HCT116 (cell line): Measurements from ENCODE around the gene AFAP1L1. TPM values are rescaled to one million over a fixed set of nuclear protein-coding genes. Genes with fewer than 3 reads are reported as not detected.

Experiments used
- ATAC-seq: fragments of 200-7000 bp; cut with Tn5 transposase; 2 replicates; pipeline ENCODE4 v1.9.1; 2020; ENCODE audit warnings: mild to moderate bottlenecking, moderate library complexity
- BruUV-seq: library from RNA; stranded (reverse); fragments of 400-500 nt; replicated peaks from 2 replicates; lab custom pipeline; 2021; lab: Mats Ljungman, UMichigan
- CTCF ChIA-PET: fragments of 300-600 bp; sonication (Branson Sonifier 250); formaldehyde crosslinking; loops from one replicate; lab custom pipeline; 2021; ENCODE audit warnings: antibody characterized with exemption; lab: Charles Lee
- POLR2A ChIA-PET: fragments of 300-600, 350-600 bp; sonication (Branson Sonifier 250); formaldehyde crosslinking; loops from one replicate; lab custom pipeline; 2021; ENCODE audit warnings: antibody characterized with exemption; lab: Charles Lee
- RAD21 ChIA-PET, 2 experiments: fragments of 300-600 bp; sonication (Branson Sonifier 250); formaldehyde crosslinking; loops; one replicate each; lab custom pipeline; 2023; ENCODE audit warnings: low total read pairs in 2 of 2; ENCODE audit not compliant: uncharacterized antibody in 2 of 2, unreplicated experiment in 2 of 2, low non-redundant PET in 1 of 2; lab: Charles Lee
- DNase-seq: peaks from one replicate; pipeline ENCODE4 v3.0.0-alpha.2; 2010; ENCODE audit warnings: low read depth, low spot score
- H2AFZ ChIP-seq: fragments of 200-600 bp; shearing (Covaris generic), sonication (generic); 2 replicates; pipeline ENCODE4 v1.6.1; 2017; ENCODE audit warnings: low read depth, mixed run types, mixed read lengths, antibody characterized with exemption, low read length; ENCODE audit not compliant: poor library complexity, severe bottlenecking
- H3K27ac ChIP-seq: 2 replicates; pipeline ENCODE4 v1.5.1; 2012; ENCODE audit warnings: low read depth, low read length
- H3K27me3 ChIP-seq: fragments of 200-600 bp; sonication (generic); 2 replicates; pipeline ENCODE4 v1.6.1; 2016; ENCODE audit warnings: mixed run types, low read length, mixed read lengths; ENCODE audit not compliant: insufficient read depth
- H3K36me3 ChIP-seq, 2 experiments: fragments of 200-500 bp in 1 of 2; fragments of 200-600 bp in 1 of 2; sonication (Bioruptor generic) in 1 of 2; sonication (generic) in 1 of 2; 2 replicates each; pipeline versions ENCODE4 v1.5.1 to v1.6.1; 2014 to 2016; ENCODE audit warnings: low read length in 2 of 2, inconsistent platforms in 1 of 2, mixed read lengths in 1 of 2, mixed run types in 1 of 2; ENCODE audit not compliant: insufficient read depth in 2 of 2, control insufficient read depth in 1 of 2
- H3K4me1 ChIP-seq, 2 experiments: fragments of 200-600 bp in 1 of 2; sonication (generic) in 1 of 2; 2 replicates each; pipeline versions ENCODE4 v1.5.1 to v1.6.1; 2012 to 2017; ENCODE audit warnings: low read length in 2 of 2, inconsistent platforms in 1 of 2, mild to moderate bottlenecking in 1 of 2, mixed read lengths in 1 of 2, mixed run types in 1 of 2, moderate library complexity in 1 of 2; ENCODE audit not compliant: insufficient read depth in 2 of 2, control insufficient read depth in 1 of 2
- H3K4me2 ChIP-seq: fragments of 200-600 bp; sonication (generic); 2 replicates; pipeline ENCODE4 v1.6.1; 2017; ENCODE audit warnings: mixed run types, low read length, mixed read lengths
- H3K4me3 ChIP-seq, 2 experiments: fragments of 200-600 bp in 1 of 2; sonication (generic) in 1 of 2; replicated peaks in 1 of 2; 2 replicates each; pipeline ENCODE4 v1.5.1; 2011 to 2016; ENCODE audit warnings: low read length in 2 of 2, control low read depth in 1 of 2, low read depth in 1 of 2, mild to moderate bottlenecking in 1 of 2, mixed read lengths in 1 of 2, mixed run types in 1 of 2
- H3K79me2 ChIP-seq: fragments of 200-600 bp; sonication (generic); 2 replicates; pipeline ENCODE4 v1.6.1; 2017; ENCODE audit warnings: mild to moderate bottlenecking, mixed run types, low read length, moderate library complexity, mixed read lengths; ENCODE audit not compliant: insufficient read depth
- H3K9ac ChIP-seq: fragments of 200-600 bp; sonication (generic); 2 replicates; pipeline ENCODE4 v1.6.1; 2016; ENCODE audit warnings: low read length, mixed read lengths
- H3K9me2 ChIP-seq: fragments of 200-600 bp; sonication (generic), shearing (Covaris generic); 2 replicates; pipeline ENCODE4 v1.6.1; 2017; ENCODE audit warnings: mixed run types, mild to moderate bottlenecking, moderate library complexity; ENCODE audit not compliant: insufficient read depth
- H3K9me3 ChIP-seq, 2 experiments: fragments of 200-500 bp in 1 of 2; fragments of 200-600 bp in 1 of 2; sonication (Bioruptor generic) in 1 of 2; sonication (generic) in 1 of 2; 2 replicates each; pipeline ENCODE4 v1.6.1; 2014 to 2017; ENCODE audit warnings: low read length in 2 of 2, mixed read lengths in 2 of 2, inconsistent platforms in 1 of 2, low read depth in 1 of 2, mild to moderate bottlenecking in 1 of 2, mixed run types in 1 of 2, moderate library complexity in 1 of 2; ENCODE audit not compliant: control insufficient read depth in 1 of 2, insufficient read depth in 1 of 2
- H4K20me1 ChIP-seq: fragments of 200-600 bp; sonication (generic), shearing (Covaris generic); 2 replicates; pipeline ENCODE4 v1.6.1; 2017; ENCODE audit warnings: mixed run types, mild to moderate bottlenecking, moderate library complexity; ENCODE audit not compliant: insufficient read depth
- CBX3 ChIP-seq: IDR thresholded peaks from 2 replicates; pipeline ENCODE4 v1.6.1; 2012; ENCODE audit warnings: low read depth
- EGR1 ChIP-seq: IDR thresholded peaks from 2 replicates; pipeline ENCODE4 v1.6.1; 2012; ENCODE audit warnings: low read depth
- POLR2A ChIP-seq: IDR thresholded peaks from 2 replicates; pipeline ENCODE4 v1.7.0; 2011; ENCODE audit warnings: borderline replicate concordance; ENCODE audit not compliant: insufficient read depth, insufficient read length; ENCODE audit errors: extremely low read depth
- RAD21 ChIP-seq: IDR thresholded peaks from 2 replicates; pipeline ENCODE4 v1.6.1; 2012; ENCODE audit warnings: low read depth, mild to moderate bottlenecking
- SIN3A ChIP-seq: IDR thresholded peaks from 2 replicates; pipeline ENCODE4 v1.6.1; 2012; ENCODE audit warnings: low read depth
- SP1 ChIP-seq: IDR thresholded peaks from 2 replicates; pipeline ENCODE4 v1.6.1; 2012; ENCODE audit warnings: low read depth
- SRF ChIP-seq: IDR thresholded peaks from 2 replicates; pipeline ENCODE4 v1.6.1; 2012; ENCODE audit warnings: low read depth
- TCF7L2 ChIP-seq: IDR thresholded peaks from 2 replicates; pipeline ENCODE4 v1.7.0; 2011; ENCODE audit warnings: borderline replicate concordance, inconsistent platforms; ENCODE audit not compliant: insufficient read depth, insufficient read length; ENCODE audit errors: extremely low read depth
- YY1 ChIP-seq: IDR thresholded peaks from 2 replicates; pipeline ENCODE4 v1.6.1; 2011; ENCODE audit warnings: low read length, low read depth, moderate library complexity, mild to moderate bottlenecking; ENCODE audit not compliant: insufficient replicate concordance; ENCODE audit errors: extremely low read depth
- intact Hi-C: fragments of 100-400 bp; cut with micrococcal nuclease; formaldehyde crosslinking; loops from 2 replicates; pipeline ENCODE4 v1.10.0; 2022
- total RNA-seq: library from RNA; stranded (reverse); gene quantifications from one replicate; pipeline ENCODE4 v1.2.1, GENCODE V29; 2021; ENCODE audit not compliant: unreplicated experiment

The AFAP1L1 gene
- total RNA-seq, 1 experiment from 2014 or later: 4.3 TPM

DNA sequence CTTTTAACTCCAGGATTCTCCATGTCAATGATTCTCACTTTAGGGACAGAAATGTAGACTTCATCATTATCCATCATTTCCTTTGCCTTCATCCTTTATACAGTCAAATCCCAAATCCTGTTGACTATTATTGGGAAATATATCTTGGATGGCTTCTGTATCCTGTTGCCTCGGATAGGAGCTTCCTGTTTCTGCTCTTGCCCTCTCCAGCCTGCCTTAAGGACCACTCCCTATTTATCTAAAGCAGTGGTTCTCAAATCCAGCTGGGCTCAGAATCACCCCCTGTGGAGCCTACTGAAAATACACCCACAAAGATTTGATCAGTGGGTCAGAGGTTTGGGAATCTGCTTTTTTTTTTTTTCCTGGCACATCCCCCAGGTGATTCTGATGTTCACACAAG, 8.5 kb downstream of the AFAP1L1 start:
- DNase-seq (no peak), ATAC-seq (no peak)
- no peaks in the 10 kb centered on the region for H3K9me3 ChIP-seq
- CTCF ChIA-PET: interaction anchor here (1.3 kb wide), 1 partner anchor 91 kb away, joined by 3 read pairs; no protein-coding TSS in a partner anchor
- no peak for TF ChIP-seq SRF
- TF ChIP-seq, all 23 proteins: peak for 0
- H3K9me2 ChIP-seq: no peaks in the 10 kb centered on the region
- H4K20me1 ChIP-seq: no peaks in the 10 kb centered on the region
- no peaks in the 10 kb centered on the region for H3K4me1 ChIP-seq
- intact Hi-C loops: no loop called here
- H3K9ac ChIP-seq: no peak overlapping the region
- no peak overlapping the region for H3K27ac ChIP-seq
- no peaks in the 10 kb centered on the region for H3K27me3 ChIP-seq
- no peaks in the 10 kb centered on the region for H3K36me3 ChIP-seq
- RAD21 ChIA-PET: no interaction called here
- H2AFZ ChIP-seq: no peak overlapping the region
- BruUV-seq: no TSS peak
- POLR2A ChIA-PET: no interaction called here
- no peaks in the 10 kb centered on the region for H3K79me2 ChIP-seq
- H3K4me3 ChIP-seq: no peak overlapping the region
- H3K4me2 ChIP-seq: no peak overlapping the region

GRCh38 chr5:149280802-149281201, 9.1 kb downstream of the AFAP1L1 start:
- POLR2A ChIA-PET: no interaction called here
- CTCF ChIA-PET: interaction anchor here (1.3 kb wide), 1 partner anchor 91 kb away, joined by 3 read pairs; no protein-coding TSS in a partner anchor

More at GRCh38 chr5:149280802-149281201, 9.1 kb downstream of the AFAP1L1 start:
- TF ChIP-seq SRF: no peak
- no peak for TF ChIP-seq SIN3A
- TF ChIP-seq SP1: no peak
- TF ChIP-seq EGR1: no peak
- no peak for TF ChIP-seq RAD21
- no peak for TF ChIP-seq CBX3
- no peak for TF ChIP-seq POLR2A
- no peak for TF ChIP-seq TCF7L2
- no peak for TF ChIP-seq YY1
- TF ChIP-seq, all 23 proteins: peak for 0
- no peaks in the 10 kb centered on the region for H4K20me1 ChIP-seq
- DNase-seq (no peak), ATAC-seq (no peak)
- no peak overlapping the region for H3K4me2 ChIP-seq
- no peaks in the 10 kb centered on the region for H3K27me3 ChIP-seq
- H3K36me3 ChIP-seq: no peaks in the 10 kb centered on the region
- H2AFZ ChIP-seq: no peak overlapping the region
- no peaks in the 10 kb centered on the region for H3K9me2 ChIP-seq
- H3K4me3 ChIP-seq: no peak overlapping the region
- H3K9me3 ChIP-seq: no peaks in the 10 kb centered on the region
- RAD21 ChIA-PET: no interaction called here
- no TSS peak for BruUV-seq
- no peak overlapping the region for H3K9ac ChIP-seq
- no peaks in the 10 kb centered on the region for H3K79me2 ChIP-seq
- H3K4me1 ChIP-seq: no peaks in the 10 kb centered on the region
- intact Hi-C loops: no loop called here
- no peak overlapping the region for H3K27ac ChIP-seq
